H1 (cell line): Measurements from ENCODE around the gene FSTL4. TPM values are rescaled to one million over a fixed set of nuclear protein-coding genes. Genes with fewer than 3 reads are reported as not detected.

Experiments used
- BCL11A ChIP-seq, 2 experiments: IDR thresholded peaks; one replicate each; pipeline ENCODE4 v1.6.1; 2011; ENCODE audit warnings: low read depth in 2 of 2, low read length in 2 of 2, mild to moderate bottlenecking in 2 of 2
- polyA plus RNA-seq, 7 experiments: library from polyadenylated mRNA; depleted of rRNA in 3 of 7; stranded (reverse) in 5 of 7; unstranded in 2 of 7; fragments of >200 nt in 5 of 7; fragments of 200-250 nt in 2 of 7; gene quantifications; 1 replicate in 5 of 7; 2 replicates in 1 of 7; 4 replicates in 1 of 7; pipeline versions ENCODE4 v1.2.1 to v1.2.3, GENCODE V29; 2011 to 2013; ENCODE audit warnings: missing spikeins in 2 of 7, mixed read lengths in 2 of 7
- total RNA-seq: library from RNA; stranded (reverse); fragmentation: NEBNext Ultra II Directional; extraction: Animal tissue kit (Norgen Biotek cat#: 25700); gene quantifications from 2 replicates; pipeline ENCODE4 v1.2.1, GENCODE V29; 2021

The FSTL4 gene
- total and polyA plus RNA-seq, 2 of the 8 experiments (the other 6 are each of a cell fraction or from before 2014, with no cell fraction given), result 3.1 to 4.1 TPM

DNA sequence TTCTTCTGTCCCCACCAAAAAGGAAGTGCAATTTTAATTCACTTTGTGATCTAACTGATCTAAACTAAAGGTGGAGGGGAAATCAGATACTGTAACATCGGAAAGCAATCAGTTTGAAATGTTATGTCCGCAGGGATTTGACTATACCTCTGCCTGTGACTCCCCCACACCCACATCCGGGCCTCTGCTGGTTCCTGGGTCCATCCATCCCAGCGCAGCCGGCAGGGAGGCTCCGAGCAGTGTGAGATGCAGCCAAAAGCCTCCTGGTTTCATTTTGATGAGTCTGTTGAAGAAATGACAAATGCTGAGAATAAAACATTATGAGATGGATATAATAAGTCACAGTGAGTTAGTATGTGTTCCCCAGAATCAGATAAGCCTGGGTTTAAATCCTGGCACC lies 8.6 kb downstream of the FSTL4 start (continued):
- no peak for TF ChIP-seq BCL11A (IDR thresholded peaks at IDR 0.05; ENCODE audit: low read depth in 2 of 2, low read length in 2 of 2)
- TF ChIP-seq, all 59 proteins: peak for 0
